Activated naive CD4-positive, alpha-beta T cell treated with anti-CD3 and anti-CD28 coated beads, Interleukin-2, amount 50 U/mL, for 24 hours (primary cell): ENCODE measurements around the gene CCHCR1.
"Not testable (repeated sequence)": the region's sequence is repeated elsewhere in the genome, so short reads cannot be mapped to it uniquely, and the experiment has no call there.

Experiments
- H3K27ac Mint-ChIP-seq: one replicate; pipeline ENCODE4 v1.8.0; 2021; ENCODE audit warnings: mild to moderate bottlenecking, mixed read lengths
- H3K27me3 Mint-ChIP-seq: one replicate; pipeline ENCODE4 v1.8.0; 2021; ENCODE audit warnings: mixed read lengths
- H3K36me3 Mint-ChIP-seq: one replicate; pipeline ENCODE4 v1.8.0; 2021; ENCODE audit warnings: mixed read lengths
- H3K4me1 Mint-ChIP-seq: one replicate; pipeline ENCODE4 v1.8.0; 2021; ENCODE audit warnings: mixed read lengths
- H3K4me3 Mint-ChIP-seq: one replicate; pipeline ENCODE4 v1.8.0; 2021; ENCODE audit warnings: mild to moderate bottlenecking, mixed read lengths
- H3K9me3 Mint-ChIP-seq: one replicate; pipeline ENCODE4 v1.8.0; 2021; ENCODE audit warnings: mixed read lengths

The CCHCR1 gene

DNA sequence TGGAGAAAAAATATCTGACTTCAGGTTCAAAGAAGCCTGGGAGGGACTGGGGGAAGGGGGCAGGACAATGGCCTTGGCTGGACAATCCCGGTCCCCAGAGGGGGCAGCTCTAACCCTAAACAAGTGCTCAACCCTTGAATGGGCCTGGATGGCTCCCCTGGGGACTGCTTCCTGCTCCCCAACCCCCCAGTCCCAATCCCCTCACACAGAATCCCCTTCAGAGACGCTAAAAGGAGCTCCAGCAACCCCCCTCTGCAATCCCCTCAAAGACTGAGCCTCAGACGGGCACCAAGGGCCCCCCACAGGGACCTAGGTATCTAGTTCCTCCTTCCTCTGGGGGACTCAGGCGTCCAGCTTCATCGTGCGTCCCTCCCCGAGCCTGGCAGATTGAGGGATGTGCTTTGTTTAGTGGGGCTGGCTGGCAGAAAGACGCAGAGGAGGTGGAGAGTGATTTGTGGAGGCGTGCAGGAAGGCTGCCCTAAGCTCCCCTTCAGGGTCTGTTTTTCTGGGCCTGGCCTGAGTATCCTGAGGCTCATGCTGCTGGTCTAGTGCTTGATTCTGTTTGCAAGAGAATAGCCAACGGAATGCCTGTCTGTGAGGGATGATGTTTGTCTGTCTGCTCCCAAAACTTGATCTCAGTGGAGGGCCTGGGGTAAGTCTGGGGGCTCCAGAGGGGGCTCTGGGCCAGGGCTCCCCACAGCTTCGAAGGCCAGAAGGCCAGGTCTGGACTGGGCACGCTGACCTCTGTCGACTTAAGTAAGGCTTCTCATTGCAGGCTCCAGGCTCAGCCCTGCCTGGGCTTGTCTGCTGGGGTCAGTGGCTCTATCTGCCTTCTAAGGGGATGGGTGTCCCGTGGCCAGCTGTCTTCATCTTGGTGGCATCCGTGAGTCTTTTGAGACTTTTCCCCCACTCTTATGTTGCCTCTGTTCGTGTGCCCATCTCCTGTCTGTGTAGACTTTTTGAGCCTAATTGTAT, 14.6 kb upstream of the CCHCR1 start:
- H3K27me3 Mint-ChIP-seq, result no peaks in the 10 kb centered on the region
- H3K36me3 Mint-ChIP-seq, result no peaks in the 10 kb centered on the region
- H3K27ac Mint-ChIP-seq, result no peak overlapping the region
- H3K9me3 Mint-ChIP-seq, result no peaks in the 10 kb centered on the region
- H3K4me3 Mint-ChIP-seq, result no peak overlapping the region
- peaks cover 5% of the 10 kb centered on the region for H3K4me1 Mint-ChIP-seq

DNA sequence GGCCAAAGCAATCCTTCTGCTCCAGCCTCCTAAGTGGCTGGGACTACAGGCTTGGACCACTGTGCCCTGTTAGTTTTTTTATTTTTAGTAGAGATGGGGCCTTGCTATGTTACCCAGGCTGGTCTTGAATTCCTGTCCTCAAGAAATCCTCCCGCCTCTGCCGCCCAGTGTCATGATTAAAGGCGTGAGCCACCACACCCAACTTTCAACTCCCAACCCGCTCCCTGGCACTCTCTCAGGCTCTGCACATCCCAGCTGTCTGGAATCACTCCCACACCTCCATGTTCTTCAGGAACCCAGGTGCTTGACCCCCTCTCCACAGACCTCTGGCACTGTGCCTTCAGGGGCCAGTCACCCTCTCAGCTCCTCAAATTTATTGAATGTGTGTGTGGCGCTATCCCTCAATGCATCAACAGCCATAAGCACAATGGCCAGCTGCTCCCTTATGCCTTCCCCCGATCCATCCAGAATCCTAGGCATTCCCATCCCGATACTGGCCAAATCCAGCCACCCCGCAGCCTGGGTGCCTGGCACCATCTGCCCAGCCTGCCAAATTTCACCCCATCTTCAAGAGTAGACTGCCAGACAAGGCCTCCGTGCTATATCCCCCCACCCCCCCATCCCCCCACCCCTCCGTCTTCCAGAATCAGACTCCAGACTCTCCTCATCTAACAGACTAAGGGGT, 13.5 kb upstream of the CCHCR1 start:
- no peaks in the 10 kb centered on the region for H3K36me3 Mint-ChIP-seq
- no peak overlapping the region for H3K27ac Mint-ChIP-seq
- H3K4me1 Mint-ChIP-seq, result peaks cover 4% of the 10 kb centered on the region
- no peaks in the 10 kb centered on the region for H3K9me3 Mint-ChIP-seq
- no peak overlapping the region for H3K4me3 Mint-ChIP-seq
- no peaks in the 10 kb centered on the region for H3K27me3 Mint-ChIP-seq

DNA sequence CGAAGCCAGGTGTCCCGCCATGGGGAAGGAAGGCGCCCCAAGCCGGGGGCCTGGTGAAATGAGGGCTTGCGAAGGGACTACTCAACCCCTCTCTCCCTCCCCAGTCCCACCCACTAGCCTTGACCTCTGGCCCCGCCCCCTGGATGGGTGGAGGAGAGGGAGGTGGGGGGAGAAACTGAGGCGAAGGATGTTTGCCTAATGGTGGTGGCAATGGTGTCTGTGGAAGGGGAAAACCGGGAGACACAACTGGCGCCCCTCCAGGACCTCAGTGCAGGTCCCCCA, 12.9 kb upstream of the CCHCR1 start, which contains the start of gene POU5F1:
Gene POU5F1, minus strand, starts transcription at position 83 of the 282 bp plus-strand sequence. Its CDS starts 62 bp downstream, at position 21.
- Mint-ChIP-seq H3K9me3 (no peaks in the 10 kb centered on the region), H3K27ac (no peak within 1 kb of the TSS), H3K36me3 (no peaks in the 10 kb centered on the region), H3K4me1 (no peaks in the 10 kb centered on the region), H3K27me3 (no peaks in the 10 kb centered on the region), H3K4me3 (no peak within 1 kb of the TSS)

DNA sequence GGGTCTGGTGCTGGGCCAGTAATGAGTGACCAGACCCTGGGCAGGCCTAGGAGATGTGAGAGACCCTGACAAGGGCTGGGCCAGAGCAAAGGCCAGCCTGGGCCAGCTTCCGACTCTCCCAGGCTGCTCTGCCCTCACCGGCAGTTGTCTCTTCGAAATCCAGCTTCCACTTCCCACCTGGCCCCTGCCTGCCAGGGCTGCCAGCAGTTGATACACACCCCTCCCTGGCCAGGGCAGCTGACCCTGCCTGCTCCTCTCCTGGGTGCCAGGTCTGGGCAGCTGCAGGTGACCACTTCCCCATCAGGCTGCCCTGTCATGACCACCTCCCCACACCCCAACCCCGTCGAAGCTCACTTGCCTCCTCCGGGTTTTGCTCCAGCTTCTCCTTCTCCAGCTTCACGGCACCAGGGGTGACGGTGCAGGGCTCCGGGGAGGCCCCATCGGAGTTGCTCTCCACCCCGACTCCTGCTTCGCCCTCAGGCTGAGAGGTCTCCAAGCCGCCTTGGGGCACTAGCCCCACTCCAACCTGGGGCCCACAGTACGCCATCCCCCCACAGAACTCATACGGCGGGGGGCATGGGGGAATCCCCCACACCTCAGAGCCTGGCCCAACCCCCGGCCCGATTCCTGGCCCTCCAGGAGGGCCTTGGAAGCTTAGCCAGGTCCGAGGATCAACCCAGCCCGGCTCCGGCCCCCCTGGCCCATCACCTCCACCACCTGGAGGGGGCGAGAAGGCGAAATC, 12.4 kb upstream of the CCHCR1 start:
- H3K27ac Mint-ChIP-seq, H3K36me3 Mint-ChIP-seq, H3K27me3 Mint-ChIP-seq, H3K4me1 Mint-ChIP-seq, H3K9me3 Mint-ChIP-seq, H3K4me3 Mint-ChIP-seq: not testable (repeated sequence)

DNA sequence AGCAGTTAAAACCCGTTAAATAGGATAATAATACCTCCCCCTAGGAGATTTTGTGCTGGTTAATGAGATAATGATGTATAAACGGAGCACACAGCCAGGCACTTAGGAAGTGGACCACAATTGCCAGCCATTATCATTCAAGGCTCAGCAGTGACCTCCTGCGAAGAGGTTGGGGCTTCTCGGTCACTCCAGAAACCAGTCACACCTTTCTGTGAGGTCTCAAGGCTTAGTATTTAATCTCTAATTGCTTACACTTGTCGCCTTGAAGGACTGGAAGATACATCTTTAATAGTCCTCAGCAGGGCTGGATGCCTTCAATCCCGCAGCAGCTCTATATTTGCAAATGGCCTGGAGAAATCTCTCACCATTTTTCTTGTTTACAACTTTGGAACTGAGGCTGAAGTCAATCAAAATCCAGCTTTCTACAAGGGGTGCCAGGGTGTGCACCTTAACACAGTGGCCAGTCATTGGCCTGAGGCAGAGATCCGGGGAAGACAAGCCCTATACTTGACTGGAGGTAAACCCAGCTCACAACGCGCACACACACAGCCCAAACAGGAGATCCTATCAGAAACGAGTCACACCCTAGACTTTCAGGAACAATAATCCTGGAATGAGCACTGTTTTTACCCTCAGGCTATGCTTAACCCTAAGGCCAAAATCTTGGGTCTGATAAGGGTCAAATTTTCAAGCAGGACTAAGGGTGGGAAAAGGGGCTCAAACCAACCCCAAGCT, 11.7 kb upstream of the CCHCR1 start:
- H3K4me3 Mint-ChIP-seq, result no peak overlapping the region
- no peaks in the 10 kb centered on the region for H3K27me3 Mint-ChIP-seq
- no peaks in the 10 kb centered on the region for H3K9me3 Mint-ChIP-seq

DNA sequence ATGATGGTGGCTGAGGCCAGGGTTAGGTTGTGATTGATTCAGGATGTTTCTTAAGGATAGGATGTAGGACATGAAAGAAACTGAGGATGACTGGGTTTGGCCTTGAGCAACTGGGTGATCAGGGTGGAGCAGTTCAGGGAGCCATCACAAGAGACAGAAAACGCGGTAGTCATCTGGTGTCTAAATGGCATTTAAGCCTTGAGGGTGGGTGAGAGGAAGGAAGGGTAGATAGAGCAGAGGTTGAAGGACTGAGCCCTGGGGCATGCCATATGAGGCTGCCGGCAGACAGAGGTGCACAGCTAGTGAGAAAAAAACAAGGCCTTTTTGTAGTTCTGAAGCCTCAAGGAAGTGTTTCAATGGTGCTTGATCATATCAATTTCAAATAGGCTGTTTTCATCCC, 11.0 kb upstream of the CCHCR1 start:
- Mint-ChIP-seq H3K27ac (no peak overlapping the region), H3K36me3 (no peaks in the 10 kb centered on the region), H3K27me3 (no peaks in the 10 kb centered on the region), H3K4me3 (no peak overlapping the region), H3K9me3 (no peaks in the 10 kb centered on the region), H3K4me1 (no peaks in the 10 kb centered on the region)

More for the DNA sequence above, 11.7 kb upstream of the CCHCR1 start:
- Mint-ChIP-seq H3K27ac (no peak overlapping the region), H3K36me3 (no peaks in the 10 kb centered on the region), H3K4me1 (no peaks in the 10 kb centered on the region)

DNA sequence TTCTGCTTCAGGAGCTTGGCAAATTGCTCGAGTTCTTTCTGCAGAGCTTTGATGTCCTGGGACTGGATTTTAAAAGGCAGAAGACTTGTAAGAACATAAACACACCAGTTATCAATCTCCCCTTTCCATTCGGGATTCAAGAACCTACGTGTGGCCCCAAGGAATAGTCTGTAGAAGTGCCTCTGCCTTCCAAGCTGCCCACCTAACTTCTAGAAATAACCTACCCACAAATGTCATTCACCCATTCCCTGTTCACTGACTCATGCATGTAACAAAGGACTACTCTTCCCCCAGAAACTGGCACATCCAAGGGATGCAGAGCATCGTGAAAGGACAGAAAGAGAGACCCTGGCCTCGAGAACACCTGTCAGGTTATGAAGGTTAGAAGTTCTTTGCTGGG, 8.4 kb upstream of the CCHCR1 start:
- H3K27ac Mint-ChIP-seq, result no peak overlapping the region
- no peaks in the 10 kb centered on the region for H3K4me1 Mint-ChIP-seq
- no peaks in the 10 kb centered on the region for H3K36me3 Mint-ChIP-seq
- no peaks in the 10 kb centered on the region for H3K9me3 Mint-ChIP-seq
- H3K4me3 Mint-ChIP-seq, result no peak overlapping the region
- H3K27me3 Mint-ChIP-seq, result no peaks in the 10 kb centered on the region

DNA sequence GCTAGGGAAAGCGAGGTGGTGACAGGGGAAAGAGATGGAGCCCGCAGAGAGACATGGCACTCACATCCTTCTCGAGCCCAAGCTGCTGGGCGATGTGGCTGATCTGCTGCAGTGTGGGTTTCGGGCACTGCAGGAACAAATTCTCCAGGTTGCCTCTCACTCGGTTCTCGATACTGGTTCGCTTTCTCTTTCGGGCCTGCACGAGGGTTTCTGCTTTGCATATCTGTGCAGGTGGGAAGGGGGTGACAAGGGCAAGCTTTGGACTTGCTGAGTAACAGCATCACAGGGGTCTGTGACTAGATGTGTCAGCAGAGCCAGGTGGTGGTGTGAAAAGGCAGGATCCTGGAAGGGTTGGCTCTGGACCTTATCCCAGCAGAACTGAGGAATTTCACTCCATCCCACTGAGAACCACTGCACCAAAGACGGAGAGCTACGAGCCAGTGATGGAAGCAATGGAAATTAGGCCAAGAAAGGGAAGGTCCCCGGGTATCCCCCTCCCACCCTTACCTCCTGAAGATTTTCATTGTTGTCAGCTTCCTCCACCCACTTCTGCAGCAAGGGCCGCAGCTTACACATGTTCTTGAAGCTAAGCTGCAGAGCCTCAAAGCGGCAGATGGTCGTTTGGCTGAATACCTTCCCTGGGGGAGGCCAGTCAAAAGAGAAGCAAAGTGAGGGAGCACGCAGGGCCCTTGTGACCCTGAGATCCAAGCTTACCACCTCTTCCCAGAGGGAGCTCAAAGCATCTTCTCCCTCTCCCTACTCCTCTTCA, 7.6 kb upstream of the CCHCR1 start:
- not testable (repeated sequence) for H3K9me3 Mint-ChIP-seq, H3K27ac Mint-ChIP-seq, H3K27me3 Mint-ChIP-seq, H3K36me3 Mint-ChIP-seq, H3K4me1 Mint-ChIP-seq, H3K4me3 Mint-ChIP-seq

DNA sequence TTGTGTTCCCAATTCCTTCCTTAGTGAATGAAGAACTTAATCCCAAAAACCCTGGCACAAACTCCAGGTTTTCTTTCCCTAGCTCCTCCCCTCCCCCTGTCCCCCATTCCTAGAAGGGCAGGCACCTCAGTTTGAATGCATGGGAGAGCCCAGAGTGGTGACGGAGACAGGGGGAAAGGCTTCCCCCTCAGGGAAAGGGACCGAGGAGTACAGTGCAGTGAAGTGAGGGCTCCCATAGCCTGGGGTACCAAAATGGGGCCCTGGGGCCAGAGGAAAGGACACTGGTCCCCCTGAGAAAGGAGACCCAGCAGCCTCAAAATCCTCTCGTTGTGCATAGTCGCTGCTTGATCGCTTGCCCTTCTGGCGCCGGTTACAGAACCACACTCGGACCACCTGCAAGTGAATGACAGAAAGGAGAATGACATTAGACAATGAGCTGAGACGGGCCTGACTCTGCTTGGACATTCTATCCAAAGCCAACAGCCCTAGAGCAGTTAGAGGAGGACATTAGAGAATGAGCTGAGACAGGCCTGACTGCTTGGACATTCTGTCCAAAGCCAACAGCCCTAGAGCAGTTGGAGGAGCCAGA, 7.0 kb upstream of the CCHCR1 start:
- H3K4me3 Mint-ChIP-seq, H3K4me1 Mint-ChIP-seq, H3K27me3 Mint-ChIP-seq, H3K9me3 Mint-ChIP-seq, H3K36me3 Mint-ChIP-seq, H3K27ac Mint-ChIP-seq: not testable (repeated sequence)

DNA sequence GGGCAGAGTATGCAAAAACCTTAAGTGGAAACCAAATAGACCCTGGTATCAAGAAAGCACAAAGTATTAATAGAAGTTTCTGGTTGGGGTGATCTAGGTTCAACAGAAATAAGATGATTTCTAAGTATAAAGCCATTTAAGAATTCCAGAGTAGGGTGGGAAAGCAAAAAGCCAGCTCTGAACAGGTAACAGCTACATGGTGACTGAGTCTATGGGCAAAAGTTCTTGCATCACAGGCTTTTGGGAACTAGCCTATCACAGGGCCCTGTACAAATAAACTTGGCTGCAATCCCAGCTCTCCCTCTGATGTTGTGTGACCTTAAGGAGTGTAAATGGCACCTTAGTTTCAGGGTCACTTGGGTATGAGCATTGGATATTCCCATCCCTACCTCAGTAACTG, 6.3 kb upstream of the CCHCR1 start:
- no peaks in the 10 kb centered on the region for H3K36me3 Mint-ChIP-seq
- H3K4me3 Mint-ChIP-seq, result no peak overlapping the region
- H3K9me3 Mint-ChIP-seq, result no peaks in the 10 kb centered on the region
- no peak overlapping the region for H3K27ac Mint-ChIP-seq
- H3K27me3 Mint-ChIP-seq, result no peaks in the 10 kb centered on the region
- H3K4me1 Mint-ChIP-seq, result peaks cover 8% of the 10 kb centered on the region

DNA sequence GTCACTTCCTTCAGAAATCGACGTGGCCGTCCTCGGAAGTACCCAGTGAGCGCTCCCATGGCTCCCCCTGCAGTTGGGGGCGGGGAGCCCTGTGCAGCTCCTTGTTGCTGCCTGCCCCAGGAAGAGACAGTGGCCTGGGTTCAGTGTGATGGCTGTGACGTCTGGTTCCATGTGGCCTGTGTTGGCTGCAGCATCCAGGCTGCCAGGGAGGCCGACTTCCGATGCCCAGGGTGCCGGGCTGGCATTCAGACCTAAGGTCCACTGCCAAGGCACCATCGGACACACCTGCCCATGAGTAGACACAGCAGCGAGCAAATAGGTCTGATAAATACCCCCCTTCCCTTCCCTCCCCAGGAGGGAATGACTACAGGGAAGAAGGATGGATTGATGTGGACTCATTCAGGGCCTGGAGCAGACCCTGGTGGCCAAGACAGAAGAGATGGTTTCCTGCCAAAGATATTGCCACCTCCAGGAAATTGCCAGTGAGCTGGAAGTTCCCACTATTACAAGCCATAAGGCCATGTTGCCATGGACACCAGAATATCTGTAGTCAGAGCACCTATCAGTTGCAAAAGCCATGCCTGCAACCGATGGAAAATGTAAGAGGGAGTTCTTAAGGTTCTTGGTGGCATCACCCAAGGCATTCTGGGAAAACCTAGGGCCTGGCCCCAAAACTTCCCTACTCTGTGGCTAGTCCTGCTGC, 5.0 kb upstream of the CCHCR1 start:
- Mint-ChIP-seq H3K4me1 (peaks cover 20% of the 10 kb centered on the region), H3K4me3 (no peak overlapping the region), H3K9me3 (no peaks in the 10 kb centered on the region), H3K27ac (no peak overlapping the region), H3K27me3 (no peaks in the 10 kb centered on the region), H3K36me3 (no peaks in the 10 kb centered on the region)

DNA sequence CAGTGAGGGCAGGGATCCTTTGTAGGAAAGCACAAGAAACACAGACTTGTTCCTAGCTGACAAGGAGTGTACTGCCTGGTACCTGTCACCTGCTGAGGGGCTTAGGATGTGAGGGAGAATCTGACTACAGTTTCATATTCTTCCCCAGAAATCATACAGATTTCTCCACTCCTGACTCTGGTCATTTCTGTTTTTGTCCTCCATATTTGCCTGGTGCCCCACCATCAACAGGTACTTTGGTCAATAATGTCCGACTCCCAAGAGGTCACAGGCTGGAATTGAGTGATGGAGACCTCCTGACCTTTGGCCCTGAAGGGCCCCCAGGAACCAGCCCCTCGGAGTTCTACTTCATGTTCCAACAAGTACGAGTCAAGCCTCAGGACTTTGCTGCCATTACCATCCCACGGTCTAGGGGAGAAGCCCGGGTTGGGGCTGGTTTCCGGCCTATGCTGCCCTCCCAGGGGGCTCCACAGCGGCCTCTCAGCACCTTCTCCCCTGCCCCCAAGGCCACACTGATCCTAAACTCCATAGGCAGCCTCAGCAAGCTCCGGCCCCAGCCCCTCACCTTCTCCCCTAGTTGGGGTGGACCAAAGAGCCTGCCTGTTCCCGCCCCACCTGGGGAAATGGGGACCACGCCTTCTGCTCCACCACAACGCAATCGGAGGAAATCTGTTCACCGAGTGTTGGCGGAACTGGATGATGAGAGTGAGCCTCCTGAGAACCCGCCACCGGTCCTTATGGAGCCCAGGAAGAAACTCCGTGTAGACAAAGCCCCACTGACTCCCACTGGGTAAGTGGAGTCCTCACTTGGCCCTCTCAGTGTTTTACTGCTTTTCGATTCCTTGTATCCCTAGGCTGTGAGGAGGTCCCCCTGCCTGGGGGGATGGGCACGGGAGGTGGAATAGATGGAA, 3.9 kb upstream of the CCHCR1 start:
- H3K36me3 Mint-ChIP-seq, result no peaks in the 10 kb centered on the region
- H3K9me3 Mint-ChIP-seq, result no peaks in the 10 kb centered on the region
- H3K27ac Mint-ChIP-seq, result no peak overlapping the region
- no peaks in the 10 kb centered on the region for H3K27me3 Mint-ChIP-seq
- H3K4me1 Mint-ChIP-seq, result peaks cover 29% of the 10 kb centered on the region
- no peak overlapping the region for H3K4me3 Mint-ChIP-seq
